ENCODE measurements around the gene GABRB1.
A peak's percentile ranks its signal among the peaks of the same experiment; 100 is the strongest.

Gene GABRB1

DNA sequence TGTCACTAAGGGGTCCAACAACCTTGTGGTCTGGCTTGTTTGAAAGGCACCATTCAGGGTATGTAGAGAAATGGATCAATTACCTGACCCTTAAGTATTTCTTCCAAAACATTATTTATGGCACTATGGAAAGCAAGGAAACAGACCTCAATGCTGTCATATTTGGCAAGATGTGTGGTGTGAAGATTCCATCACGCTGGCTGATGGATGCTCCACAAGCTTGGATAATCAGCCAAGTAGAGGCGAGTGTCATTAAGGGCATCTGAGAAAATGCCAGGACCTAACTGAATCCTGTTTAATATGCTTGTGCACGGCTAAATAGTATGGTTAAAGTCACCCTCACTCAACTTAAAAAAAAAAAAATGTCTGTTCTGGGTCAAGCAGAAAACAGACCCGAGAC lies 311.4 kb downstream of the GABRB1 start:
- no peaks in the 10 kb centered on the region for H3K9me3 Mint-ChIP-seq
- no peaks in the 10 kb centered on the region for H3K36me3 Mint-ChIP-seq (ENCODE audit: low read depth)
- peaks cover 3% of the 10 kb centered on the region for H3K27me3 Mint-ChIP-seq (ENCODE audit: low read depth, poor library complexity)
- H3K27ac Mint-ChIP-seq = no peak overlapping the region
- TF ChIP-seq, protein P1, sequence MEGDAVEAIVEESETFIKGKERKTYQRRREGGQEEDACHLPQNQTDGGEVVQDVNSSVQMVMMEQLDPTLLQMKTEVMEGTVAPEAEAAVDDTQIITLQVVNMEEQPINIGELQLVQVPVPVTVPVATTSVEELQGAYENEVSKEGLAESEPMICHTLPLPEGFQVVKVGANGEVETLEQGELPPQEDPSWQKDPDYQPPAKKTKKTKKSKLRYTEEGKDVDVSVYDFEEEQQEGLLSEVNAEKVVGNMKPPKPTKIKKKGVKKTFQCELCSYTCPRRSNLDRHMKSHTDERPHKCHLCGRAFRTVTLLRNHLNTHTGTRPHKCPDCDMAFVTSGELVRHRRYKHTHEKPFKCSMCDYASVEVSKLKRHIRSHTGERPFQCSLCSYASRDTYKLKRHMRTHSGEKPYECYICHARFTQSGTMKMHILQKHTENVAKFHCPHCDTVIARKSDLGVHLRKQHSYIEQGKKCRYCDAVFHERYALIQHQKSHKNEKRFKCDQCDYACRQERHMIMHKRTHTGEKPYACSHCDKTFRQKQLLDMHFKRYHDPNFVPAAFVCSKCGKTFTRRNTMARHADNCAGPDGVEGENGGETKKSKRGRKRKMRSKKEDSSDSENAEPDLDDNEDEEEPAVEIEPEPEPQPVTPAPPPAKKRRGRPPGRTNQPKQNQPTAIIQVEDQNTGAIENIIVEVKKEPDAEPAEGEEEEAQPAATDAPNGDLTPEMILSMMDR (IDR thresholded peaks at IDR 0.05) = no peak
- no peak for DNase-seq
- no peak overlapping the region for H3K4me3 Mint-ChIP-seq
- H3K4me1 Mint-ChIP-seq = no peaks in the 10 kb centered on the region

DNA sequence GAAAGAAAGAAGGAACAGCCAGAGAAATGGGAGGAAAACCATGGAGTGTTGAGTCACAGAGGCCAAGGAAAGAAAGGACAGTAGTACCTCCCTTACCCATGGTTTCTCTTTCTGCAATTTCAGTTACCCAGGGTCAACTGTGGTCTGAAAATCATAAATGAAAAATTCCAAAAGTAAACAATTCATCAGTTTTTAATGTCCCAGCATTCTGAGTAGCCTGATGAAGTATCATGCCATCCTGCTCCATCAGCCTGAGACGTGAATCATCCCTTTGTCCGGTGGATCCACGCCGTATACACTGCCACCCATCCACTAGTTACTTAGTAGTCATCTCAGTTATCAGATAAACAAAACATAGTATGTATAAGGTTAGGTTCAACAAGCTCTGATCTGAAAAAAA lies 318.0 kb downstream of the GABRB1 start:
- TF ChIP-seq, protein P1 (IDR thresholded peaks at IDR 0.05) = no peak
- Mint-ChIP-seq H3K4me3 (no peak overlapping the region), H3K4me1 (no peaks in the 10 kb centered on the region), H3K27me3 (ENCODE audit: low read depth, poor library complexity) (peaks cover 2% of the 10 kb centered on the region), H3K36me3 (ENCODE audit: low read depth) (no peaks in the 10 kb centered on the region), H3K9me3 (no peaks in the 10 kb centered on the region), H3K27ac (peak overlapping the region; percentile 49)
- DNase-seq = no peak

DNA sequence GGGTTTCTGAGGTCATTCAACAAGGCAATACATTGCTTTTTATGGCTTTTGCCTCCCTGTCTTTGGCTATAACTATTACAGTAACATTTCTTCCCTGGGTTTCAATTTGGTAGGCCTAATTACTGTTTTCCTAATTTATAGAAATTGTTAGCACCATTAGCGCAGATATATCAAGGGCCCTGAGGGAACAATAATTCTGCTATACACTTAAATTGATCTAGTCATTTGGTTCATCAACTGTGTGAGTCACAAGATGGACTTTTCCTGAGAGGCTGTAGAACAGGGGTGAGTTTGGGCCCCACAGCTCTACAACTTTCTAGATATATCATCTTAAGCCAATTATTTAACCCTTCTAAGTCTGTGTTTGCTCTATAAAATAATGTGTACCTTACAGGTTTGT lies 324.2 kb downstream of the GABRB1 start:
- no peaks in the 10 kb centered on the region for H3K4me1 Mint-ChIP-seq
- H3K9me3 Mint-ChIP-seq = no peaks in the 10 kb centered on the region
- DNase-seq = no peak
- TF ChIP-seq, protein P1 (IDR thresholded peaks at IDR 0.05) = no peak
- H3K4me3 Mint-ChIP-seq = no peak overlapping the region
- no peaks in the 10 kb centered on the region for H3K36me3 Mint-ChIP-seq (ENCODE audit: low read depth)
- H3K27ac Mint-ChIP-seq = no peak overlapping the region
- peaks cover 4% of the 10 kb centered on the region for H3K27me3 Mint-ChIP-seq (ENCODE audit: low read depth, poor library complexity)

DNA sequence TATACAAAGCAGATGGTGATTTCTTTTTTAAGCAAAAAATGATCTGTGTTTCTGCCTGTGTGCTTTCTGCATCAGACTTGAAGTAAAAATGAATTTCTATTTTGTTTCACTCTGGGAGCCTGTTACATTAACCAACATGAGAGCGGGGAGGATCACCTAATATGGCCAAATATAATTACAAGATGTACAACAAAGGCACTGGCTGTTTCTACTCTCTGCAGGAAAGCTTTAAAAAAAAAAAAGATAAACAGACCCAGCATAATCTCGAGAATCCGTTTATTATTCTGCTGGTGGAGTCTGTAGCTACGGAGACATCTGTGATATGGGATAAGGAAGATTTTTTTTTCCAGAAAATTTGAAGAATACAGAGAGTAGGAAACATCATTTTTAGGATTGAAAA lies 328.5 kb downstream of the GABRB1 start:
- TF ChIP-seq, protein P1 (IDR thresholded peaks at IDR 0.05) = no peak
- Mint-ChIP-seq H3K36me3 (ENCODE audit: low read depth) (no peaks in the 10 kb centered on the region), H3K4me1 (no peaks in the 10 kb centered on the region), H3K4me3 (no peak overlapping the region), H3K27me3 (ENCODE audit: low read depth, poor library complexity) (peaks cover 3% of the 10 kb centered on the region), H3K9me3 (no peaks in the 10 kb centered on the region), H3K27ac (no peak overlapping the region)
- DNase-seq = no peak

DNA sequence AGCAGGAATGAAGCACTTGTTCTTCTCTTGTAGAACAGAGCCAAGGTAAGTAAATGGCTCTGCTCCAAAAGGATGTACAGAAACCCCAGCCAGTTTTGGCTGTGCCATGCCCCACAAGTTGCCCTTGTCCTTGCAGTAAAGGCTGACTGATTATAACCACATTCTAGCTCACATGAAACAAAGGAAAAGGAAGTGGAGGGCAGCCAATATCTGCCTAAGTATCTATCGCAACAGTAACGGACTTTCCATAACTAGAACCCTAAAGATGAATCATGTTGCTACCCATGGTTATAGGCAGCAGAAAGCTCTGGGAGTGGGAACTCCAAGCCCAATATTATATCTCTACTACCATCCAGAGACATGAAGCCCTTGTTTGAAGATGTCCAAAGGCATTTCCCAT lies 336.4 kb downstream of the GABRB1 start:
- no peaks in the 10 kb centered on the region for H3K27me3 Mint-ChIP-seq (ENCODE audit: low read depth, poor library complexity)
- H3K9me3 Mint-ChIP-seq = no peaks in the 10 kb centered on the region
- H3K4me3 Mint-ChIP-seq = no peak overlapping the region

DNA sequence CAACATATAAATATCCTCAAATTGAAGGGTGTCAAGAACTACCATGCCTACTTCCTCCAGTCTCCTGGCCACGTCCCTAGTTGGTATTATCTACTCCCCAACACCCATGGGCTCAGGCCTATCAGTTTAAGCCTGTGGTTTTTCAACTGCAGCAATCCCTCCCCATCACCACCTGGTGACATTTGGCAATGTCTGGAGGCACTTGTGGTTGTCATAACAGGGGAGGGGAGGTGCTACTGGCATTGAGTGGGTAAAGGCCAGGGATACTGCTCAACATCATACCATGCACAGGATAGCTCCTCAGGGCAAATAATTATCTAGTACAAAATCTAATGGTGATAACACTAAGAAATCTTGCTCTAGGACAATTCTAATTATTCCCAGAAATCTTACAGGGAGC lies 336.8 kb downstream of the GABRB1 start:
- H3K27ac Mint-ChIP-seq = no peak overlapping the region
- TF ChIP-seq, protein P1 (IDR thresholded peaks at IDR 0.05) = no peak
- no peaks in the 10 kb centered on the region for H3K9me3 Mint-ChIP-seq
- no peaks in the 10 kb centered on the region for H3K27me3 Mint-ChIP-seq (ENCODE audit: low read depth, poor library complexity)
- H3K36me3 Mint-ChIP-seq (ENCODE audit: low read depth) = no peaks in the 10 kb centered on the region
- H3K4me3 Mint-ChIP-seq = no peak overlapping the region
- no peak for DNase-seq
- H3K4me1 Mint-ChIP-seq = peaks cover 10% of the 10 kb centered on the region

More for the DNA sequence above, 336.4 kb downstream of the GABRB1 start:
- no peak for DNase-seq
- H3K36me3 Mint-ChIP-seq (ENCODE audit: low read depth) = no peaks in the 10 kb centered on the region
- TF ChIP-seq, protein P1 (IDR thresholded peaks at IDR 0.05) = no peak
- no peak overlapping the region for H3K27ac Mint-ChIP-seq
- H3K4me1 Mint-ChIP-seq = peaks cover 10% of the 10 kb centered on the region

Data from nephron progenitor cell (in vitro differentiated cells).